ENCODE measurements around the gene RCAN1. TPM values are rescaled to one million over a fixed set of nuclear protein-coding genes. Genes with fewer than 3 reads are reported as not detected.
A peak's percentile ranks its signal among the peaks of the same experiment; 100 is the strongest.

The RCAN1 gene
- total RNA-seq, 1 experiment from 2014 or later, result 5.4 TPM

DNA sequence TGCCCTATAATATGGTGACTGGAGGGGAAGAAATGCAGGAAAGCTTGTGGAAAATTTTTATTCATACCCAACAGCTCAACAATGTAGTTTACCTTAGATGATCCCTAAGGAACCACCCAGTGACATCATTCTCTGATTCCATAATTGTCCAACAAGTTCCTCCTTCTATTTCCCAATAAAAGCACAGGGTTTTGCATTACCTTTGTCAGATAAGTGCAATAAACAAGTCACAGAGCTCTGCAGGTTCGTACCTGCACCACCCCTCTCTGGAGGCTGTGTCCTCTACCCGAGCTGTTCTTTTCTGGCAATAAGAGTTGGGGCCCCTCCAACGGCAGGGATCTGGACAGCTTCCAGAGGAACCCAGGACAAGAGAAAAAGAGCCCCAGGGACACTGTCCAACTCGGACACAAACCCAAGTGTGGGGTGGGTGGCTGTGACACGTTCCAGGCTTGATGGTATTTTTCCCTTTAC, 38.8 kb downstream of the RCAN1 start:
- no peaks in the 10 kb centered on the region for H3K27me3 ChIP-seq (replicated peaks; ENCODE audit: insufficient read depth, low read depth, low read length, poor library complexity)
- no peaks in the 10 kb centered on the region for H3K9me3 ChIP-seq (ENCODE audit: low read depth, low read length, poor library complexity, severe bottlenecking)
- H3K27ac ChIP-seq (ENCODE audit: low read depth, low read length, poor library complexity, severe bottlenecking), result no peak overlapping the region
- intact Hi-C loops (cut with micrococcal nuclease; ENCODE audit: unreplicated experiment), result no loop called here
- CTCF ChIA-PET, result no interaction called here
- no peak for DNase-seq (ENCODE audit: low spot score)
- BruUV-seq (replicated peaks), result no TSS peak
- POLR2A ChIA-PET (ENCODE audit: low non-redundant PET), result interaction anchor here (0.7 kb wide), 1 partner anchor 17 kb away, joined by 3 read pairs; no protein-coding TSS in a partner anchor
- H3K4me1 ChIP-seq (ENCODE audit: insufficient read depth, low read length, poor library complexity, severe bottlenecking), result peaks cover 12% of the 10 kb centered on the region
- H3K36me3 ChIP-seq (ENCODE audit: insufficient read depth, low read length, poor library complexity, severe bottlenecking), result no peaks in the 10 kb centered on the region
- H3K4me3 ChIP-seq (ENCODE audit: low read depth, low read length, poor library complexity, severe bottlenecking), result no peak overlapping the region
- TF ChIP-seq EZH2 (IDR thresholded peaks at IDR 0.05; ENCODE audit: borderline replicate concordance, low read depth, low read length, poor library complexity, severe bottlenecking), result no peak
- TF ChIP-seq, protein P1, sequence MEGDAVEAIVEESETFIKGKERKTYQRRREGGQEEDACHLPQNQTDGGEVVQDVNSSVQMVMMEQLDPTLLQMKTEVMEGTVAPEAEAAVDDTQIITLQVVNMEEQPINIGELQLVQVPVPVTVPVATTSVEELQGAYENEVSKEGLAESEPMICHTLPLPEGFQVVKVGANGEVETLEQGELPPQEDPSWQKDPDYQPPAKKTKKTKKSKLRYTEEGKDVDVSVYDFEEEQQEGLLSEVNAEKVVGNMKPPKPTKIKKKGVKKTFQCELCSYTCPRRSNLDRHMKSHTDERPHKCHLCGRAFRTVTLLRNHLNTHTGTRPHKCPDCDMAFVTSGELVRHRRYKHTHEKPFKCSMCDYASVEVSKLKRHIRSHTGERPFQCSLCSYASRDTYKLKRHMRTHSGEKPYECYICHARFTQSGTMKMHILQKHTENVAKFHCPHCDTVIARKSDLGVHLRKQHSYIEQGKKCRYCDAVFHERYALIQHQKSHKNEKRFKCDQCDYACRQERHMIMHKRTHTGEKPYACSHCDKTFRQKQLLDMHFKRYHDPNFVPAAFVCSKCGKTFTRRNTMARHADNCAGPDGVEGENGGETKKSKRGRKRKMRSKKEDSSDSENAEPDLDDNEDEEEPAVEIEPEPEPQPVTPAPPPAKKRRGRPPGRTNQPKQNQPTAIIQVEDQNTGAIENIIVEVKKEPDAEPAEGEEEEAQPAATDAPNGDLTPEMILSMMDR (conservative IDR thresholded peaks at IDR 0.05; ENCODE audit: low read depth, low read length), result no peak

DNA sequence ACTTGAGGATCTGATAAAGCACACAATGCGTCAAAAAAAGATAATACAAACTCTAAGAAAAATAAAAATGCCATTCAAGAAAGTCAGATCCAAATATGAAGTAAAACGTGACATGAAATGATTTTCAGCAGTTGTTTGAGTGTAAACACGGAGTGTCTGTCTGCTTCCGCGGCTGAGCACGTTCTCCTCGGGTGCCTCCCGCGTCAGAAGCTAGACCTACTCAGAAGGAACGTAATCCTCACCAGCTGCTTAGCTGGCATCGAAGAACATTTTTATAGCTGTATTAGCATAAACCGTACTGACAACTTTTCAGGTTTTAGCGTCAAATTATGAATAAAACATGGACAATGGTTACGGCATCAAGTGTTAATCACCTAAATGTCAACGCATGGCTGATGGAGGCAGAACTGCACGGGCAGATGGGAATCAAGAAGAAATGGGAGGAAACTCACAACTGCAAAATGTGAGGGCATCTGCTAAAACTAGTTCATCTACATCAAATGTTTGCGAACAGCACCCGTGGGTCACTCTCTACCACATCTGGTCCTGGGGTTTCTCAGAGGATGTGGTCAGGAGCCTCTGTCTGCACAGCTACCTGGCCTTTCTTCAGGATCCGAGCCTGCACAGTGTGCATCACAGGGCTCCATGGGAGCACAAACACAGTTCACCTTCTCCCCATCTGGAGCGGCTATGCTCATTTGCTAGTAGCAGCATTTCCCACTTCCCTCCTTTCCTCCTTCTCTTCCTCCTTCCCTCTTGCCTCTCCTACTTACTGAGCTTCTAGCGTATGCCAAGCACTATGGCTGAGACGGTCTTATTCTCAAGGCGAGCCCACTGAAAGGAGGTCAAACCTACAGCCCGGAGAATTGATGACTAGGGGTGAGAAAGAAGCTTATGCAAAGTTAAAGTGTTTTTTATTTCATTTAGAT, 40.0 kb downstream of the RCAN1 start:
- intact Hi-C loops (cut with micrococcal nuclease; ENCODE audit: unreplicated experiment), result no loop called here
- ChIA-PET CTCF (no interaction called here), POLR2A (ENCODE audit: low non-redundant PET) (no interaction called here)
- peak; percentile 65 for DNase-seq (ENCODE audit: low spot score)
- Histone ChIP-seq H3K36me3 (ENCODE audit: insufficient read depth, low read length, poor library complexity, severe bottlenecking) (no peaks in the 10 kb centered on the region), H3K27me3 (replicated peaks; ENCODE audit: insufficient read depth, low read depth, low read length, poor library complexity) (no peaks in the 10 kb centered on the region), H3K4me1 (ENCODE audit: insufficient read depth, low read length, poor library complexity, severe bottlenecking) (peaks cover 12% of the 10 kb centered on the region), H3K4me3 (ENCODE audit: low read depth, low read length, poor library complexity, severe bottlenecking) (no peak overlapping the region), H3K9me3 (ENCODE audit: low read depth, low read length, poor library complexity, severe bottlenecking) (no peaks in the 10 kb centered on the region), H3K27ac (ENCODE audit: low read depth, low read length, poor library complexity, severe bottlenecking) (no peak overlapping the region)
- no TSS peak for BruUV-seq (replicated peaks)
- TF ChIP-seq EZH2 (IDR thresholded peaks at IDR 0.05; ENCODE audit: borderline replicate concordance, low read depth, low read length, poor library complexity, severe bottlenecking), result no peak
- TF ChIP-seq, protein P1 (conservative IDR thresholded peaks at IDR 0.05; ENCODE audit: low read depth, low read length), result no peak

DNA sequence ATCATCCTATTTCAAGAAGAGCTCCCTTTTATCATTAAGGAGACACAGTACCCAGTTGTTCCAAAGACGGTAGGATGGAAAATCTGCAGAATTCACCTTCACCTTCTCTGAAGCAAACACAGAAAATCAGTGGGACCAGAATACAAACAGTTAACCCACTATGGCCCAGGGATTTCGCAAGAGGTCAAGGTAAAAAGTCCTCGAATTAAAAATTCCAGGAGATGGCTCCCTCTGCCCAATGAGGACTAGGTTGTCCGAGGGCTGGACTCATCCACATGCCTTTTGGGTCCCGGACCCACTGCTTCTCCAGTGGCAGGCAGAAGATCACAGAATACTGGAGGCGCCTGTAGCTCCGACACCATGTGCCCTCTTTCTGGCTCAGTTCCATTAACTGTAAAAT, 42.9 kb downstream of the RCAN1 start:
- Histone ChIP-seq H3K27me3 (replicated peaks; ENCODE audit: insufficient read depth, low read depth, low read length, poor library complexity) (no peaks in the 10 kb centered on the region), H3K4me1 (ENCODE audit: insufficient read depth, low read length, poor library complexity, severe bottlenecking) (peaks cover 12% of the 10 kb centered on the region), H3K9me3 (ENCODE audit: low read depth, low read length, poor library complexity, severe bottlenecking) (no peaks in the 10 kb centered on the region), H3K36me3 (ENCODE audit: insufficient read depth, low read length, poor library complexity, severe bottlenecking) (no peaks in the 10 kb centered on the region), H3K27ac (ENCODE audit: low read depth, low read length, poor library complexity, severe bottlenecking) (no peak overlapping the region), H3K4me3 (ENCODE audit: low read depth, low read length, poor library complexity, severe bottlenecking) (no peak overlapping the region)
- ChIA-PET POLR2A (ENCODE audit: low non-redundant PET) (no interaction called here), CTCF (no interaction called here)
- no TSS peak for BruUV-seq (replicated peaks)
- intact Hi-C loops (cut with micrococcal nuclease; ENCODE audit: unreplicated experiment), result no loop called here
- no peak for TF ChIP-seq EZH2 (IDR thresholded peaks at IDR 0.05; ENCODE audit: borderline replicate concordance, low read depth, low read length, poor library complexity, severe bottlenecking)
- DNase-seq (ENCODE audit: low spot score), result no peak
